B cell (primary cell): ENCODE results near the gene JPH3. TPM values are rescaled to one million over a fixed set of nuclear protein-coding genes. Genes with fewer than 3 reads are reported as not detected.

Source experiments
- ATAC-seq: fragments of 200-7000 bp; cut with Tn5 transposase; one replicate; pipeline ENCODE4 v1.10.0; 2021; ENCODE audit warnings: low read depth, mild to moderate bottlenecking, moderate number of reproducible peaks, moderate library complexity
- CTCF ChIA-PET: fragments of 350-600 bp; sonication (Branson Sonifier 250); formaldehyde crosslinking; loops from one replicate; lab custom pipeline; 2021; ENCODE audit warnings: antibody characterized with exemption, inconsistent platforms; lab: Charles Lee
- POLR2A ChIA-PET: fragments of 350-600 bp; sonication (Branson Sonifier 250); formaldehyde crosslinking; loops from one replicate; lab custom pipeline; 2021; ENCODE audit warnings: antibody characterized with exemption; lab: Charles Lee
- DNase-seq: peaks from one replicate; pipeline ENCODE4 v3.0.0; 2013
- H2AFZ ChIP-seq: 2 replicates; pipeline ENCODE4 v1.6.1; 2012; ENCODE audit warnings: mild to moderate bottlenecking, low read depth, low read length; ENCODE audit not compliant: insufficient read depth, poor library complexity, severe bottlenecking
- H3K27ac ChIP-seq, 2 donors: 1 replicate in 1 of 2; 2 replicates in 1 of 2; pipeline ENCODE4 v1.5.1; 2012 to 2013; ENCODE audit warnings: low read length in 2 of 2, mild to moderate bottlenecking in 2 of 2, moderate library complexity in 1 of 2
- H3K27me3 ChIP-seq, 4 experiments: fragments of 200-600 bp in 1 of 4; sonication (generic) in 1 of 4; replicated peaks in 1 of 4; 1 replicate in 2 of 4; 2 replicates in 2 of 4; pipeline versions ENCODE4 v1.6.1 to v1.7.0; 2013 to 2016; ENCODE audit warnings: low read length in 3 of 4, mild to moderate bottlenecking in 2 of 4, mixed read lengths in 1 of 4, moderate library complexity in 1 of 4; ENCODE audit not compliant: insufficient read depth in 4 of 4, control insufficient read depth in 3 of 4; ENCODE audit errors: control extremely low read depth in 1 of 4
- H3K36me3 ChIP-seq, 2 experiments: replicated peaks in 1 of 2; 1 replicate in 1 of 2; 2 replicates in 1 of 2; pipeline versions ENCODE4 v1.6.1 to v1.7.1; 2013; ENCODE audit warnings: low read length in 1 of 2; ENCODE audit not compliant: insufficient read depth in 2 of 2, control insufficient read depth in 1 of 2; ENCODE audit errors: control extremely low read depth in 1 of 2, extremely low read depth in 1 of 2
- H3K4me1 ChIP-seq, 2 donors: fragments of 200-600 bp in 1 of 2; sonication (generic) in 1 of 2; 1 replicate in 1 of 2; 2 replicates in 1 of 2; pipeline versions ENCODE4 v1.5.1 to v1.6.1; 2013 to 2017; ENCODE audit warnings: low read length in 2 of 2; ENCODE audit not compliant: control insufficient read depth in 2 of 2, insufficient read depth in 2 of 2
- H3K4me2 ChIP-seq: replicated peaks from 2 replicates; pipeline ENCODE3; 2012; ENCODE audit warnings: mild to moderate bottlenecking, low read depth, low read length; ENCODE audit not compliant: poor library complexity, severe bottlenecking
- H3K4me3 ChIP-seq, 5 experiments: fragments of 200-600 bp in 1 of 5; sonication (generic) in 1 of 5; 1 replicate in 3 of 5; 2 replicates in 2 of 5; pipeline versions ENCODE4 v1.5.1 to v1.7.0; 2011 to 2016; ENCODE audit warnings: low read length in 4 of 5, mild to moderate bottlenecking in 4 of 5, low read depth in 2 of 5, control low read depth in 1 of 5, moderate library complexity in 1 of 5; ENCODE audit not compliant: insufficient read depth in 1 of 5; ENCODE audit errors: control extremely low read depth in 1 of 5, extremely low read depth in 1 of 5
- H3K79me2 ChIP-seq: fragments of 200-600 bp; sonication (generic); one replicate; pipeline ENCODE4 v1.6.0; 2016; ENCODE audit warnings: low read length; ENCODE audit not compliant: control insufficient read depth, insufficient read depth
- H3K9ac ChIP-seq: fragments of 200-600 bp; sonication (generic); 2 replicates; pipeline ENCODE4 v1.6.1; 2017; ENCODE audit warnings: mild to moderate bottlenecking, low read length, moderate library complexity
- H3K9me3 ChIP-seq, 3 donors: one replicate each; pipeline versions ENCODE4 v1.6.1 to v1.7.1; 2013; ENCODE audit warnings: low read length in 2 of 3; ENCODE audit not compliant: control insufficient read depth in 2 of 3, insufficient read depth in 1 of 3; ENCODE audit errors: control extremely low read depth in 1 of 3
- H4K20me1 ChIP-seq: 2 replicates; pipeline ENCODE4 v1.6.0; 2012; ENCODE audit warnings: mild to moderate bottlenecking, low read length; ENCODE audit not compliant: insufficient read depth, control insufficient read depth, poor library complexity, severe bottlenecking
- H3K27ac Mint-ChIP-seq: one replicate; pipeline ENCODE4 v1.8.0; 2021; ENCODE audit warnings: mixed read lengths
- H3K27me3 Mint-ChIP-seq: one replicate; pipeline ENCODE4 v1.8.0; 2021; ENCODE audit warnings: mixed read lengths
- H3K4me1 Mint-ChIP-seq: one replicate; pipeline ENCODE4 v1.8.0; 2021; ENCODE audit warnings: mixed read lengths
- H3K4me3 Mint-ChIP-seq: one replicate; pipeline ENCODE4 v1.8.0; 2021; ENCODE audit warnings: mixed read lengths
- H3K9me3 Mint-ChIP-seq: one replicate; pipeline ENCODE4 v1.8.0; 2022; ENCODE audit warnings: mixed read lengths; ENCODE audit not compliant: insufficient read depth
- CTCF ChIP-seq: fragments of 200-600 bp; IDR thresholded peaks from one replicate; pipeline ENCODE4 v1.8.0; 2022; ENCODE audit warnings: antibody characterized with exemption, mild to moderate bottlenecking
- EZH2 ChIP-seq: IDR thresholded peaks from 2 replicates; pipeline ENCODE4 v1.6.1; 2012; ENCODE audit warnings: borderline replicate concordance, low read depth, mild to moderate bottlenecking, moderate library complexity, low read length; ENCODE audit not compliant: insufficient read depth, poor library complexity, severe bottlenecking
- WGBS: methylation state at CpG from one replicate; pipeline ENCODE4 v1.1.5; 2013; ENCODE audit warnings: missing lambda C conversion rate; ENCODE audit not compliant: insufficient coverage; 5-methylcytosine and 5-hydroxymethylcytosine counted together
- intact Hi-C: fragments of 100-400 bp; cut with micrococcal nuclease; formaldehyde crosslinking; loops from one replicate; pipeline ENCODE4 v1.10.0; 2022
- polyA plus RNA-seq: library from polyadenylated mRNA; depleted of rRNA; stranded (reverse); fragments of >200 nt; gene quantifications from 2 replicates; pipeline ENCODE4 v1.2.3, GENCODE V29; 2012
- total RNA-seq, 2 donors: library from RNA; stranded (reverse); fragments of 120-200 nt in 1 of 2; gene quantifications; 1 replicate in 1 of 2; 2 replicates in 1 of 2; pipeline versions ENCODE4 v1.2.3 to v1.2.4, GENCODE V29; 2013 to 2022

The JPH3 gene
- total and polyA plus RNA-seq, 2 donors (not counting 1 experiment from before 2014, with no cell fraction given): not detected

GRCh38 chr16:87652386-87652785 lies 50.1 kb downstream of the JPH3 start:
- Mint-ChIP-seq H3K9me3 (no peaks in the 10 kb centered on the region), H3K4me3 (no peak overlapping the region)

GRCh38 chr16:87652799-87653198 lies 50.5 kb downstream of the JPH3 start:
- POLR2A ChIA-PET: no interaction called here
- TF ChIP-seq CTCF: no peak
- no peak for TF ChIP-seq EZH2
- Mint-ChIP-seq H3K27me3 (peaks cover 11% of the 10 kb centered on the region), H3K4me3 (no peak overlapping the region), H3K9me3 (no peaks in the 10 kb centered on the region), H3K4me1 (no peaks in the 10 kb centered on the region), H3K27ac (no peak overlapping the region)
- Histone ChIP-seq H3K9me3 (peaks cover 0 to 16% (median 4%) of the 10 kb centered on the region in 3 donors), H4K20me1 (no peaks in the 10 kb centered on the region), H3K36me3 (no peaks in the 10 kb centered on the region), H3K79me2 (no peaks in the 10 kb centered on the region), H2AFZ (no peak overlapping the region), H3K4me1 (no peaks in the 10 kb centered on the region), H3K9ac (no peak overlapping the region), H3K4me2 (no peak overlapping the region), H3K27ac (no peak overlapping the region), H3K27me3 (peaks cover 0 to 9% (median under 1%) of the 10 kb centered on the region in 4 experiments), H3K4me3 (no peak overlapping the region)
- DNase-seq (no peak), ATAC-seq (no peak)
- intact Hi-C loops: no loop called here
- CTCF ChIA-PET: no interaction called here
- 50% methylated on average over 2 of the region's 6 CpGs for WGBS

More at GRCh38 chr16:87652386-87652785, 50.1 kb downstream of the JPH3 start:
- Histone ChIP-seq H3K27ac (no peak overlapping the region), H3K27me3 (peaks cover 0 to 8% (median 0%) of the 10 kb centered on the region in 4 experiments), H3K9me3 (peaks cover 0 to 11% (median 0%) of the 10 kb centered on the region in 3 donors), H3K36me3 (no peaks in the 10 kb centered on the region), H4K20me1 (no peaks in the 10 kb centered on the region), H3K79me2 (no peaks in the 10 kb centered on the region), H3K4me2 (no peak overlapping the region), H2AFZ (no peak overlapping the region), H3K4me1 (no peaks in the 10 kb centered on the region), H3K4me3 (no peak overlapping the region), H3K9ac (no peak overlapping the region)
- Mint-ChIP-seq H3K4me1 (no peaks in the 10 kb centered on the region), H3K27me3 (peaks cover 11% of the 10 kb centered on the region), H3K27ac (no peak overlapping the region)
- DNase-seq (no peak), ATAC-seq (no peak)
- ChIA-PET POLR2A (no interaction called here), CTCF (no interaction called here)
- intact Hi-C loops: no loop called here
- WGBS: 97% methylated on average over 15 of the region's 17 CpGs
- TF ChIP-seq CTCF: no peak
- no peak for TF ChIP-seq EZH2
